Right lobe of liver (tissue), 4 donors: ENCODE measurements around the gene DAG1.

Experiments
- CTCF ChIP-seq, 4 donors: fragments of 200-600 bp in 3 of 4; fragments of 450-650 bp in 1 of 4; IDR thresholded peaks; one replicate each; pipeline versions ENCODE4 v1.5.1 to v1.8.0; 2016 to 2022; ENCODE audit warnings: antibody characterized with exemption in 4 of 4, mild to moderate bottlenecking in 2 of 4
- POLR2A ChIP-seq: fragments of 450-650 bp; IDR thresholded peaks from one replicate; pipeline ENCODE4 v1.6.1; 2017; ENCODE audit warnings: antibody characterized with exemption, mild to moderate bottlenecking
- donor health status: DM: no; HTN: no; CAD: no.
- donor health status: DM: no; HTN: no; CAD: no.
- donor health status: DM: no; HTN: yes; CAD: no.

DNA sequence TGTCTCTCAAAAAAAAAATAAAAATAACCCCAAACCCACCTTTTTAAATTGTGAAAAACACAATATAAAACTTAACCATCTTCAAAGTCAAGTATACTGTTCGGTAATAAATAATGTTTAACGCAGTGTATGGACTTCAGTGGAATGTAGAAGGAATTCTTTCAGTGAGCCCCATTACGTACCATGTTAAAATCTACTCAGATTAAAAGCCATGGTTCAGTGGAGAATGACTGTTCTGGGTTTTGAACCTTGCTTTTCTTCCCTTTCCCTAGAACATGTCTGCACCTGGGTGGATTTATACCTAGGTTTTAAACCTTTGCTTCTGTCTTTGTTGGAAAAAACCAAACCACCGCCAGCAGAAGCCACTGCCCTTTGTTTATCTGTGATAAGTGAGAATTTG, 27.5 kb downstream of the DAG1 start:
- no peak for TF ChIP-seq CTCF (IDR thresholded peaks at IDR 0.05)
- no peak for TF ChIP-seq POLR2A
